Measurements from ENCODE around the gene AHCYL2.
"Not testable (repeated sequence)": the region's sequence is repeated elsewhere in the genome, so short reads cannot be mapped to it uniquely, and the experiment has no call there.

The AHCYL2 gene

GRCh38 chr7:129298268-129298893, 73.6 kb downstream of the AHCYL2 start:
- FAIRE-seq = no peak

- FAIRE-seq = no peak
Observed at GRCh38 chr7:129299889-129300288, 75.1 kb downstream of the AHCYL2 start.

- not testable (repeated sequence) for FAIRE-seq
Observed at GRCh38 chr7:129300299-129300698, 75.5 kb downstream of the AHCYL2 start.

GRCh38 chr7:129307592-129307991, 82.8 kb downstream of the AHCYL2 start:
- FAIRE-seq = no peak

GRCh38 chr7:129308047-129308446, 83.2 kb downstream of the AHCYL2 start:
- FAIRE-seq = no peak

- FAIRE-seq = no peak
Observed at GRCh38 chr7:129311429-129311828, 86.6 kb downstream of the AHCYL2 start.

- no peak for FAIRE-seq
Observed at GRCh38 chr7:129313282-129313681, 88.5 kb downstream of the AHCYL2 start.

- no peak for FAIRE-seq
Observed at GRCh38 chr7:129315960-129316359, 91.1 kb downstream of the AHCYL2 start.

GRCh38 chr7:129317450-129317849, 92.6 kb downstream of the AHCYL2 start:
- no peak for FAIRE-seq

GRCh38 chr7:129327076-129327475, 102.2 kb downstream of the AHCYL2 start:
- no peak for FAIRE-seq

- no peak for FAIRE-seq
Observed at GRCh38 chr7:129332254-129333035, 107.6 kb downstream of the AHCYL2 start.

GRCh38 chr7:129334473-129334872, 109.6 kb downstream of the AHCYL2 start:
- FAIRE-seq = no peak

- no peak for FAIRE-seq
Observed at GRCh38 chr7:129338450-129338849, 113.6 kb downstream of the AHCYL2 start.

GRCh38 chr7:129341212-129341611, 116.4 kb downstream of the AHCYL2 start:
- no peak for FAIRE-seq

GRCh38 chr7:129341816-129342806, 117.3 kb downstream of the AHCYL2 start:
- FAIRE-seq = no peak

- peak; percentile 68 for FAIRE-seq
Observed at GRCh38 chr7:129343099-129343700, 118.4 kb downstream of the AHCYL2 start.

- FAIRE-seq = no peak
Observed at GRCh38 chr7:129347330-129347729, 122.5 kb downstream of the AHCYL2 start.

- no peak for FAIRE-seq
Observed at GRCh38 chr7:129348023-129348740, 123.4 kb downstream of the AHCYL2 start.

GRCh38 chr7:129351320-129351719, 126.5 kb downstream of the AHCYL2 start:
- no peak for FAIRE-seq

GRCh38 chr7:129353104-129353503, 128.3 kb downstream of the AHCYL2 start:
- not testable (repeated sequence) for FAIRE-seq

GRCh38 chr7:129354428-129355157, 129.8 kb downstream of the AHCYL2 start:
- no peak for FAIRE-seq

All from colon (tissue), 2 donors.